MCF 10A (cell line): ENCODE measurements around the gene UHRF1. TPM values are rescaled to one million over a fixed set of nuclear protein-coding genes. Genes with fewer than 3 reads are reported as not detected.

Source experiments
- BruUV-seq: library from RNA; stranded (reverse); fragments of 400-500 nt; replicated peaks from 2 replicates; lab custom pipeline; 2021; lab: Mats Ljungman, UMichigan
- CTCF ChIA-PET: fragments of 300-600 bp; sonication (Branson Sonifier 250); formaldehyde crosslinking; extraction: SDS; loops from one replicate; lab custom pipeline; 2021; ENCODE audit warnings: antibody characterized with exemption, inconsistent platforms; lab: Yijun Ruan, JAX
- POLR2A ChIA-PET: fragments of 300-600, 350-650 bp; sonication (Branson Sonifier 250); formaldehyde crosslinking; extraction: SDS; loops from one replicate; lab custom pipeline; 2020; ENCODE audit warnings: antibody characterized with exemption, inconsistent platforms; lab: Yijun Ruan, JAX
- DNase-seq: peaks from one replicate; pipeline ENCODE4 v3.0.0-alpha.2; 2018; ENCODE audit not compliant: unreplicated experiment
- H3K27ac Mint-ChIP-seq: one replicate; pipeline ENCODE4 v1.8.0; 2022; ENCODE audit warnings: mild to moderate bottlenecking, low read depth, mixed read lengths; ENCODE audit not compliant: unreplicated experiment
- H3K27me3 Mint-ChIP-seq: one replicate; pipeline ENCODE4 v1.8.0; 2022; ENCODE audit warnings: mixed read lengths; ENCODE audit not compliant: insufficient read depth, unreplicated experiment
- H3K36me3 Mint-ChIP-seq: one replicate; pipeline ENCODE4 v1.8.0; 2022; ENCODE audit warnings: mild to moderate bottlenecking, moderate library complexity, mixed read lengths; ENCODE audit not compliant: insufficient read depth, unreplicated experiment
- H3K4me1 Mint-ChIP-seq: one replicate; pipeline ENCODE4 v1.8.0; 2022; ENCODE audit warnings: mixed read lengths; ENCODE audit not compliant: insufficient read depth, unreplicated experiment
- H3K4me3 Mint-ChIP-seq: one replicate; pipeline ENCODE4 v1.8.0; 2022; ENCODE audit warnings: mild to moderate bottlenecking, moderate library complexity, mixed read lengths; ENCODE audit not compliant: unreplicated experiment
- H3K9me3 Mint-ChIP-seq: one replicate; pipeline ENCODE4 v1.8.0; 2022; ENCODE audit warnings: mixed read lengths; ENCODE audit not compliant: unreplicated experiment
- CTCF ChIP-seq: fragments of 200-600 bp; IDR thresholded peaks from one replicate; pipeline ENCODE4 v1.8.0; 2022; ENCODE audit warnings: antibody characterized with exemption, mild to moderate bottlenecking; ENCODE audit not compliant: unreplicated experiment
- intact Hi-C: fragments of 100-400 bp; cut with micrococcal nuclease; formaldehyde crosslinking; loops from 2 replicates; pipeline ENCODE4 v1.14.1; 2022
- total RNA-seq: library from RNA; stranded (reverse); gene quantifications from 2 replicates; pipeline ENCODE4 v1.2.3, GENCODE V29; 2022

Gene UHRF1
- total RNA-seq, 1 experiment from 2014 or later, result 16.0 TPM

GRCh38 chr19:4971424-4971793 lies 62.1 kb downstream of the UHRF1 start:
- no peak for TF ChIP-seq CTCF
- Mint-ChIP-seq H3K4me1 (peaks cover 42% of the 10 kb centered on the region), H3K27me3 (no peaks in the 10 kb centered on the region), H3K9me3 (no peaks in the 10 kb centered on the region), H3K27ac (peak overlapping the region; percentile 93), H3K4me3 (peak overlapping the region; percentile 83), H3K36me3 (peaks cover 36% of the 10 kb centered on the region)
- CTCF ChIA-PET, result interaction anchor here (1.0 to 1.3 kb wide), 3 partner anchors 60 to 239 kb away, joined by 4 to 5 read pairs (median 5); no protein-coding TSS in a partner anchor
- POLR2A ChIA-PET, result interaction anchor here (0.5 to 7.3 kb wide), 11 partner anchors 17 to 465 kb away, joined by 3 to 85 read pairs (median 6); partner anchors contain the start of gene PLIN3
- intact Hi-C loops, result loop anchor here (2.0 to 5.0 kb wide), 2 partner anchors 57 to 59 kb away; no protein-coding TSS in a partner anchor
- BruUV-seq, result no TSS peak
- DNase-seq, result peak; percentile 55

GRCh38 chr19:4971816-4972495 lies 62.7 kb downstream of the UHRF1 start:
- POLR2A ChIA-PET, result interaction anchor here (0.5 to 7.3 kb wide), 9 partner anchors 59 to 465 kb away, joined by 3 to 85 read pairs (median 5); partner anchors contain the start of gene PLIN3
- peak overlapping the region; percentile 93 for H3K27ac Mint-ChIP-seq
- intact Hi-C loops, result loop anchor here (2.0 to 5.0 kb wide), 2 partner anchors 57 to 60 kb away; no protein-coding TSS in a partner anchor
- peaks cover 48% of the 10 kb centered on the region for H3K4me1 Mint-ChIP-seq
- no peaks in the 10 kb centered on the region for H3K9me3 Mint-ChIP-seq
- BruUV-seq, result no TSS peak
- H3K36me3 Mint-ChIP-seq, result peaks cover 41% of the 10 kb centered on the region
- CTCF ChIA-PET, result interaction anchor here (0.6 to 1.6 kb wide), 5 partner anchors 59 to 717 kb away, joined by 3 to 5 read pairs (median 5); no protein-coding TSS in a partner anchor
- H3K27me3 Mint-ChIP-seq, result no peaks in the 10 kb centered on the region
- no peak for TF ChIP-seq CTCF
- DNase-seq, result no peak
- peak overlapping the region; percentile 83 for H3K4me3 Mint-ChIP-seq

DNA sequence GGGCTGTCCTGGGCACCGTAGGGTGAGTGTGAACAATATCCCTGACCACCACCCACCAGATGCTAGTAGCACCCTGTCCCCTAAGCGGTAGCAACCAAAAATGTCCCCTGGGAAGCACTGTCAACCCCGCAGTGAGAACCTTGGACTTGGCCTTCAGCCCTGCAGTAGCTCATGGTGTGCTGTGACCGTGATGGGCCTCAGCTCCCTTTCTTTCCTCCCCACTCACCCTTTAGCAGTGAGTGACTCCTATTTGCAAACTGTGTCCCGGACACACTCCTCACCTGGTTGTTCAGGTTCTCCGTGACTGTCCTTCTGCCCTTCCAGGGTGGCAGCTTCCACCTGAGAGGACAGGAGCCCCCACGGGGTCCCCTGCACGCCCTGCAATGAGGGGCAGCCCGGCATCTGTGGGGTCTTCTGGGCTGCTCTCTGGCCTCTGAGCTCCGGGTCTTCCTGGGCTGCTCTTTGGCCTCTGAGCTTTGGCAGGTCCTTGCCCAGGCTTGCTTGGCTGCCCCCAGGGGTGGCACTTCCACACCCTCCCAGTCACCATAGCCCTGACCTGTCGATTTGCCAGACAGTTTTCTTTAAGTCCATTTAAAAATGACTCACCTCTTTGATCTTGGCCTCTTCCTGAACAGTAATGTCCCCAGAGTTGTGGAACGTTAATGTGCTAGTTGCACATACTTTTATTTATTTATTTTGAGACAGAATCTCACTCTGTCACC lies 63.4 kb downstream of the UHRF1 start:
- H3K4me1 Mint-ChIP-seq, result peaks cover 52% of the 10 kb centered on the region
- no TSS peak for BruUV-seq
- H3K4me3 Mint-ChIP-seq, result peak overlapping the region; percentile 83
- DNase-seq, result peak; percentile 74
- no peaks in the 10 kb centered on the region for H3K9me3 Mint-ChIP-seq
- H3K36me3 Mint-ChIP-seq, result peaks cover 48% of the 10 kb centered on the region
- peak overlapping the region; percentile 66 for H3K27ac Mint-ChIP-seq
- intact Hi-C loops, result loop anchor here (5.0 kb wide), 1 partner anchor 60 kb away; no protein-coding TSS in a partner anchor
- ChIA-PET POLR2A (interaction anchor here (0.5 to 7.3 kb wide), 8 partner anchors 42 to 584 kb away, joined by 3 to 85 read pairs (median 4); partner anchors contain the start of gene PLIN3), CTCF (interaction anchor here (0.6 to 1.6 kb wide), 4 partner anchors 58 to 716 kb away, joined by 3 to 5 read pairs (median 4); no protein-coding TSS in a partner anchor)
- no peak for TF ChIP-seq CTCF
- H3K27me3 Mint-ChIP-seq, result no peaks in the 10 kb centered on the region
